Tibial nerve (tissue), 3 donors: ENCODE results near the gene SAMD13.

ENCODE experiments used
- CTCF ChIP-seq, 5 experiments: fragments of 200-600 bp in 3 of 5; fragments of 450-650 bp in 2 of 5; sonication (generic) in 3 of 5; IDR thresholded peaks; one replicate each; pipeline ENCODE4 v1.5.1; 2016 to 2019; ENCODE audit warnings: antibody characterized with exemption in 5 of 5, mild to moderate bottlenecking in 3 of 5, moderate library complexity in 2 of 5
- POLR2A ChIP-seq, 2 donors: fragments of 450-650 bp; IDR thresholded peaks; one replicate each; pipeline ENCODE4 v1.6.1; 2017; ENCODE audit warnings: antibody characterized with exemption in 2 of 2, mild to moderate bottlenecking in 2 of 2, moderate library complexity in 2 of 2

- TF ChIP-seq CTCF (IDR thresholded peaks at IDR 0.05) = no peak
- TF ChIP-seq POLR2A (IDR thresholded peaks at IDR 0.05) = no peak
Observed at GRCh38 chr1:84358695-84359094, 57.2 kb downstream of the SAMD13 start.
